Measurements from ENCODE around the gene RFX3. TPM values are rescaled to one million over a fixed set of nuclear protein-coding genes. Genes with fewer than 3 reads are reported as not detected.
A peak's percentile ranks its signal among the peaks of the same experiment; 100 is the strongest.

RFX3 gene
- total RNA-seq, 1 experiment from 2014 or later, result 4.5 TPM

DNA sequence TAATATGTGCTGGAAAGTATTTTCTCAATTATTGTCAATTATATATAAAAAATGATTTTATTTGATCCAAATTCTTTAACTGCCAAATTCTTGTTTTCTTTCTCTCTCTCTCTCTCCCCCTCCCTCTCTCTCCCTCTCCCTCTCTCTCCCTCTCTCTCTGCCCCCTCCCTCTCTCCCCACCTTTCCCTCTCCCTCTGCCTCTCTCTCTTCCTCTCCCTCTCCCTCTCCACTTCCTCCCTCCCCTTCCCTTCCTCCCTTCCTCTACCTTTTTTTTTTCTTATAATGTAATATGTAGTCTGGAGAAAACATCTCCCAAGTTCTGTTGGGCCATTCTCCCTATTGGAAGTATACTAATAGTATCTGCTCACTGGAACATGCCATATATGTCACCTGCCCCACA is 6.4 kb upstream of the RFX3 start:
- Histone ChIP-seq H3K9me3 (ENCODE audit: low read length) (no peaks in the 10 kb centered on the region), H3K36me3 (ENCODE audit: low read depth, low read length) (no peaks in the 10 kb centered on the region), H2AFZ (ENCODE audit: low read length) (no peak overlapping the region), H4K20me1 (ENCODE audit: low read length) (no peaks in the 10 kb centered on the region), H3K27ac (ENCODE audit: low read length) (no peak overlapping the region), H3K9me2 (replicated peaks; ENCODE audit: low read length) (no peaks in the 10 kb centered on the region), H3K4me1 (ENCODE audit: insufficient read depth, low read length) (peaks cover 4% of the 10 kb centered on the region; the same call in 1 of the 2 replicates), H3K79me2 (ENCODE audit: low read length) (peaks cover 22% of the 10 kb centered on the region), H3K4me2 (ENCODE audit: low read length) (no peak overlapping the region), H3K27me3 (ENCODE audit: low read length) (no peaks in the 10 kb centered on the region), H3K9ac (ENCODE audit: low read length) (no peak overlapping the region), H3F3A (ENCODE audit: low read length, unreplicated experiment) (no peaks in the 10 kb centered on the region), H3K4me3 (ENCODE audit: low read length) (no peak overlapping the region)
- ATAC-seq (no peak), DNase-seq (no peak)
- CTCF ChIA-PET, result no interaction called here
- intact Hi-C loops (cut with micrococcal nuclease), result no loop called here
- no peak for TF ChIP-seq EZH2phosphoT487 (IDR thresholded peaks at IDR 0.05; ENCODE audit: borderline replicate concordance, low read length)
- TF ChIP-seq CTCF (conservative IDR thresholded peaks at IDR 0.05; ENCODE audit: low read depth, low read length), result no peak
- TF ChIP-seq EZH2 (IDR thresholded peaks at IDR 0.05; ENCODE audit: low read length, unreplicated experiment), result no peak
- POLR2A ChIA-PET (ENCODE audit: unreplicated experiment), result no interaction called here
- no TSS peak for BruUV-seq (replicated peaks)

- intact Hi-C loops (cut with micrococcal nuclease), result loop anchor here (5.0 to 10.0 kb wide), 4 partner anchors 206 to 849 kb away; partner anchors contain the start of gene PUM3
- Histone ChIP-seq H3K9ac (ENCODE audit: low read length) (no peak overlapping the region), H3K79me2 (ENCODE audit: low read length) (peaks cover 47% of the 10 kb centered on the region), H3F3A (ENCODE audit: low read length, unreplicated experiment) (no peaks in the 10 kb centered on the region), H3K4me1 (ENCODE audit: insufficient read depth, low read length) (peaks cover 11% of the 10 kb centered on the region; the same call in 1 of the 2 replicates), H2AFZ (ENCODE audit: low read length) (no peak overlapping the region), H3K27me3 (ENCODE audit: low read length) (no peaks in the 10 kb centered on the region), H3K36me3 (ENCODE audit: low read depth, low read length) (no peaks in the 10 kb centered on the region), H3K9me2 (replicated peaks; ENCODE audit: low read length) (no peaks in the 10 kb centered on the region), H3K4me3 (ENCODE audit: low read length) (0 out of 2 replicates have a peak overlapping the region, but pooled peaks have one; percentile 21), H3K4me2 (ENCODE audit: low read length) (peak overlapping the region; percentile 88), H3K27ac (ENCODE audit: low read length) (no peak overlapping the region), H3K9me3 (ENCODE audit: low read length) (no peaks in the 10 kb centered on the region), H4K20me1 (ENCODE audit: low read length) (no peaks in the 10 kb centered on the region)
- ATAC-seq (no peak), DNase-seq (no peak)
- ChIA-PET CTCF (no interaction called here), POLR2A (ENCODE audit: unreplicated experiment) (no interaction called here)
- no TSS peak for BruUV-seq (replicated peaks)
- TF ChIP-seq EZH2 (IDR thresholded peaks at IDR 0.05; ENCODE audit: low read length, unreplicated experiment), result no peak
These were observed 2.6 kb upstream of the RFX3 start for GRCh38 chr9:3528451-3528850.

GRCh38 chr9:3526997-3527940 is 1.5 kb upstream of the RFX3 start:
- ATAC-seq, result no peak; the same call in 1 of the 2 replicates
- H3K9me2 ChIP-seq (replicated peaks; ENCODE audit: low read length), result no peaks in the 10 kb centered on the region
- peaks cover 11% of the 10 kb centered on the region; the same call in 1 of the 2 replicates for H3K4me1 ChIP-seq (ENCODE audit: insufficient read depth, low read length)
- CTCF ChIA-PET, result interaction anchor here (1.0 kb wide), 1 partner anchor 59 kb away, joined by 4 read pairs; no protein-coding TSS in a partner anchor
- TF ChIP-seq EZH2phosphoT487 (IDR thresholded peaks at IDR 0.05; ENCODE audit: borderline replicate concordance, low read length), result no peak
- TF ChIP-seq CTCF (conservative IDR thresholded peaks at IDR 0.05; ENCODE audit: low read depth, low read length), result no peak
- TF ChIP-seq EZH2 (IDR thresholded peaks at IDR 0.05; ENCODE audit: low read length, unreplicated experiment), result no peak
- peak overlapping the region; percentile 100 for H3K9ac ChIP-seq (ENCODE audit: low read length)
- H3K79me2 ChIP-seq (ENCODE audit: low read length), result peaks cover 57% of the 10 kb centered on the region
- H3F3A ChIP-seq (ENCODE audit: low read length, unreplicated experiment), result no peaks in the 10 kb centered on the region
- H3K9me3 ChIP-seq (ENCODE audit: low read length), result no peaks in the 10 kb centered on the region
- peak overlapping the region; percentile 95; the same call in 1 of the 2 replicates for H2AFZ ChIP-seq (ENCODE audit: low read length)
- DNase-seq, result peak; percentile 27
- BruUV-seq (replicated peaks), result TSS peak; percentile 65
- POLR2A ChIA-PET (ENCODE audit: unreplicated experiment), result interaction anchor here (0.5 to 1.2 kb wide), 3 partner anchors 31 to 617 kb away, joined by 3 read pairs; no protein-coding TSS in a partner anchor
- peak overlapping the region; percentile 100 for H3K27ac ChIP-seq (ENCODE audit: low read length)
- intact Hi-C loops (cut with micrococcal nuclease), result loop anchor here (5.0 to 10.0 kb wide), 4 partner anchors 208 to 850 kb away; partner anchors contain the start of gene PUM3
- peak overlapping the region; percentile 88 for H3K4me2 ChIP-seq (ENCODE audit: low read length)
- H3K36me3 ChIP-seq (ENCODE audit: low read depth, low read length), result no peaks in the 10 kb centered on the region
- no peaks in the 10 kb centered on the region for H3K27me3 ChIP-seq (ENCODE audit: low read length)
- H3K4me3 ChIP-seq (ENCODE audit: low read length), result peak overlapping the region; percentile 82
- H4K20me1 ChIP-seq (ENCODE audit: low read length), result no peaks in the 10 kb centered on the region
